Cortex of kidney (tissue), 1 donor: Measurements from ENCODE around the gene AKAP8.
"Not testable (repeated sequence)": the region's sequence is repeated elsewhere in the genome, so short reads cannot be mapped to it uniquely, and the experiment has no call there.

Source experiments
- DNase-seq: peaks from one replicate; lab custom pipeline; 2025; lab: John Stamatoyannopoulos, UW

Gene AKAP8

DNA sequence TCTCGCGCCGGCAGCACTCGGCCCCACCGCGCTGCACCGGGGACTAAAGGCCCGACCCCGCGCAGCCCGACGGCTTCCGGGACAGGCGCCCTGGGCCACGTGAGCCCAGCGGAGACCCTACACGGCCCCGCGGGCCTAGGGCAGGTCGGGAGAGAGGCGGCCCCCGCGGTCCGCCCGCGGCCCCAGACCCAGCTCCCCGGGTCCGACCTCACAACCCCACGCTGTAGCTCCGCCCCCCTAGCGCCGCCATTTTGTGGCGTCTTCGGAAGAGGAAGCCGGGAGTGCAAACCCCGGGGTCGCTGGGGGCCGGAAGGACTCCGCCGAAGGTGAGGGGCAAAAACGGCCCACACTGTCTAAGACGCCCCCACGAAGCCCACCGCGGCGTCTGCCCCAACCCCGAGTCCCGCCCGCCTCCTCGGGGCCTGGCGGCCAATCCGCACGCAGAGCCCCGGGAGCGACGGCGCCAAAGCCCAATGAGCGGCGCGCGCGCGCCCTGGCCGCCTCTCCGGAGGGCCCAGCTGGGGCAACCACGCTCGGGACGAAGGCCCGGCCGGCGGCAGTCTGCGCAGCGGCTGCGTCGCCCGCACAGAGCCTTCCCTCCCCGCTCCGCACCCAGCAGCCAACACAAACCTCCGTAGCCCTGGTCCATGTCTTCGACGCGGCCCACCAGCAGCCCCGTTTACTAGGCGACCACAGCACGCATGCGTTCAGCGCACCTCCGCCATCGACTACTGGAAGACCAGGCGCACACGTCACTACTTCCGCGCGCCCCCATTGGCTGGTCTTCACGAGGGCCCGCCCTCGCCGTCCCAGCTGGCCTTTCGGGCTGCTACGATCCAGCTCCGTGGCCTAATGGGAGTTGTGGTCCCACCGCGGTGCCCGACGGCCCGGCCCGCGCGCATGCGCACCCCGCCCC, at the start of gene AKAP8:
TSS of gene AKAP8 (minus strand) at position 705 of the 916 bp plus-strand sequence. CDS start at position 649, 56 bp downstream.
- peak; percentile 84 for DNase-seq

DNA sequence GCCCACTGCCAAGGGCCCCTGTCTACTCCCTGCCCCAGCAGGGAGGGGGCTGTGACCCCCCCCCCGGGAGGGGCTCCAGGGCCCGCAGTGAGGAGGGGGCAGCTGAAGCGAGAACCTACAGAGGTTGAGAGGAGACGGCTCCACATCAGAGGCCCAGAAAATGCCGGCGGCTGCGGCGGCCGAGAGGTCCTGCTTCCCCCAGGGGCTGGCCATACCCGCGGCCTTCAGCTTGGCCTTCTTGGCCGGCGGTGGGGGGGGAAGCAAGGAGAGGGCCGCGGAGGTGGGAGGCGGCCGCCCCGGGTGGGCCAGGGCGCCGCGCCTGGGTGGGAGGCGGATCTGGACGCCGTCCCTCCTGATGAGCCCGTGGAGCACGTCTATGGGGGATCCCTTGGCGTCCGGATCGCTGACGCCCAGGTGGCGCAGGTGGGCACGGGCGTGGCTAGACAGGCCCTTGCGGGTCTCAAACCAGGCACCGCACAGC, 48.4 kb upstream of the AKAP8 start:
- no peak for DNase-seq

DNA sequence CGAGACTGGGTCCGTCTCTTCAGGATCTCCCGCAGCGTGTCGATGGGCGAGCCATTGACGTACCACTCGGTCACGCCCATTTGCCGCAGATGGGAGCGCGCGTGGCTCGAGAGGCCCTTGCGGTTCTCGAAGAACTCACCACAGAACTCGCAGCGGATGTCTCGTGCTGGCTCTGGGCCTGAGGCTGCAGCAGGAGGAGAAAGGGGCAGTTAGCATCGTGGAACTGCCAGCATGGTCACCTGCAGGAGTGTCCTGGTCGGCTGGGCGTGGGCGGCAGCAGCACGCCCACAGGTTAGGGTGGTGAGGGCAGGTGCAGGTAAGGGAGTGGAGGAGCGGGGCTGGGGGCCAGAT, 47.7 kb upstream of the AKAP8 start:
- DNase-seq: no peak

DNA sequence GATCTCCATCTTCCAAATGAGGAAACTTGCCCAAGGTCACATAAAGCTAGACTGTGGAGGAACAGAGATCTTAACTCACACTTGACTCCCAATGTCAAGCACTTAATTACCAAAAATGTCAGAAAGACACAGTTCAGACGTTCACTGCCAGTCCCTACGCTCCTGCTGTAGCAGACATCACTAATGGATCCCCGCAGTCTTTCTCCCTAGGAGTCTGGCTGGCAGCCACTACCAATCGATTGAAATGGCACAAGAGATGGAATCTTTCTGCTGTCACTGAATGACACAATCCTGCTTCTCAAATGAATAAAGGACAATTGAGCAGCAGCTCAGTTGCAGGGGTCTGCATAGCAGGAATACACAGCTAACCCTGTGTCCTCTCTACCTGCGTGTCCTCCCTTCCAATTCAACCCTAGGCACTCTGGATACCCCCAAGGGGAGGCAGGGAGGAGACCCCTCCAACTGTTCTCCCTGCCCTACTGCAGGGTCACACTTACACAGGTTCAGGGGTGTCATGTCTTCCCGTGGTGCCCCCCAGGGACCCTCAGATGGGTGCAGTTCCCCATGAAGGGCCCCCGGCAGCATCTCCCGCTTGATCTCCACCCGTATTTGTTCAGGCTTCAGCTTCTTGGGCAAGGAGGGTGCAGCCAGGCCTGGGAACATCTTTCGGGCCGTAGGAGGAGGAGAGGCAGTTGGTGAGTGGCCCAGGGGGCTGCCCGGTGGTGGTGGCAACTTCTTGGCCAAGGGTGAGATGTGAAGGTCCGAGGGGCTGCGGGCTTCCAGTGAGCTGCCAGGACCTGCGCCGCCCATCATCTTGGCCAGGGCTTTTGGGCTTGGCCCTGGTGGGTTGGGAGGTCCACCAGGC, 47.1 kb upstream of the AKAP8 start:
- DNase-seq: no peak

- DNase-seq: no peak
Measured at GRCh38 chr19:15425321-15425950, 45.8 kb upstream of the AKAP8 start.

DNA sequence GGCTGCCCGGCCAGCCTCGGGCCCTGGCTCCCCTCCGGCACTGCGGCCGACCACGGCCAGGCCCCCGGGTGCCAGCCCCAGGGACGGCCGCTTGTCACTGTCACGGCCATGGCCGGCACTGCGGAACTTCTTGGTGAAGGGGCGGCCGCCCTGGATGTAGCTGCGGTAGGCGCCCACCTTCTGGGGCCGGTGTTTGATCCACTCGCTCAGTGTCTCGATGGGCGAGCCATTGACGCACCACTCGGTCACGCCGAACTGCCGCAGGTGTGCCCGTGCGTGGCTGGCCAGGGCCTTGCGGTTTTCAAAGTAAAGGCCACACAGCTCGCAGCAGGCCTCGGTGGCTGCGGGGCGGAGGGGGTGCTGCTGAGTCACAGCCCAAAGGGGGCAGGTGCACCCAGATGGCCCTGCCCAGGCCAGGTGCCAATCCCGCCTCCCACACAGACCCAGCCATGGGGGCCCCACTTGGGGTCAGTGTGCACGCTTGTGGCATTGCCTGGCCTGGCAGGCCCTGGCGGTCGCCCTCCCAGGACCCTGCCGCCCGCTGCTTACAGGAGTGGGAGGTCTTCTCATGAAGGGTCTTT, 45.2 kb upstream of the AKAP8 start:
- DNase-seq: no peak

DNA sequence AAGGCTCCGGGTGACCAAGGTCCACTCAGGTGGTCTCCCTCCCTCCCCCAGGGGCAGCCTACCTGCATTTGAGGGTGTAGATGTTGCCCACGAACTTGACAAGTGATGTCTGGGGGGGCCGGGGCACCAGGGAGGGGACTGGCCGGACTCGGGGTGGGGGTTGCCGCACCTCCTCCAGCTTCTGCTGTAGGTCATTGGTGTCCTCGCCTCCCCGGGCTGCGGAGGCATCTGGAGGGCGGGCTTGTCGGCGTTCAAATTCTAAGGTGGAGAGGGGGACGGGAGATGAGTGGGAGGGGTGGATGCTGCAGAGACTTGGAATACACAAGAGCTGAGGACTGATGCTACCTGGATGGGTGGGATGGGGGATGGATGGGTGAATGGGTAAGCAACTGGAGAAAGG, 44.5 kb upstream of the AKAP8 start:
- no peak for DNase-seq

GRCh38 chr19:15423130-15423529, 43.5 kb upstream of the AKAP8 start:
- DNase-seq: no peak

DNA sequence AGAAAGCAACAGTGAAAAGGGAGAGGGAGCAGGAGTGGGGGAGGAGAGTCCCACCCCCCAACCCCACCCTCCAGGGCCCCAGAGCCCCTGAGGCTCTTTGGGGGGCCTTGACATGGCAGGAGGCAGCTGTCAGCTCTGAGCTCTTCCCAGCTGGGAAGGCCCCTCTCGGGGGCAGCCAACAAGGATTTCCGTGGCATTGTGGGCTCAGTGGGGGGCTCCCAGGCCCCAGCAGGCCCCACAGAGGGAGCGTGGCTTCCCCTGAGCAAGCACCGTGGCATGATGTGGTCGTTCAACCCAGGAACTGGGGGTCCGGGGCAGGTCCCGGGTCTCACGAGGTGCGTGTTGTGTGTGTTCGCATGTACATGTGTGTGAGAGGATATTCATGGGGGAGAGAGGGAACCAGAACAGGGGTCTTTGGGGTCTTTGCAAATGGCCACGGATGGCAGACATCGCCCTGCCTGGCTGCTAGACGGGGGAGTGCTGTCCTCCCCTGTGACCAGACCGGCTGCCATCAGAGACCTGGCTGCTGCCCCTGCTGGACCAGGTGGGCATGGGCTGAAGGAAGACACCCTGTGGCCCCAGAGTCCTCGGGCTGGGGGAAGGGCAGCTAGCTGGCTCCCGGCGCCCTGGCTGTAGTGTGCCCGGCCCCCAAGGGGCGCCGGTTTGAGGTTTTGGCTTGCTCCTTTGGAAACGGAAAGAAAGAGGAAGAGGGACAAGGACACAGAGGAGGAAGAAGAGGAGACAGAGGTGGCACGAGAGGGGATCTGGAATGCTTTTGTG, 42.9 kb upstream of the AKAP8 start:
- DNase-seq: no peak

DNA sequence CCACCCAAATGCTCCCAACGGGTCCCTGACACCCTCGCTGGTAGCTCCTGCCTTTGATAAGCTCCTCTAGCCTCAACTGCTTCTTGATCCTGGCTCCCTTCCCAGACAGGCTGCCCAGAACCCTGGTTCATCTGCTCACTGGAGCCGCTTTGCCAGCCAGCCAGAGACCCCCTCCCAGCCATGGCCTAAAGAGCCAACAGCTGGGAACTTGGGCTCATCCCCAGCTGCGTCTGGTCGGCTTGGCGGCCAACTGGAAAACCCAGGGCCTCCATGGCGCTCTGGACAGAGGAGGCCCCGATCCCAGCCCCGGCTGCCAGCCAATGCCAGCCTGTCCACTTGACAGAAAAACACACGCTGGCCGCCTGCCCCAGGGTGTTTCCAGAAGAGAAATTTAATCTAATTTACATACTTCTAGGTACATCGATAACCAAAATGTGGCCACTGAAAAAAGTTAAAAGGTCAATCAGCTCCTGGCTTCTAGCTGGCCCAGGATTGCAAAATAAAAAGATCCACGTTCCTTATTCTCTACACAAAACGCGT, 42.2 kb upstream of the AKAP8 start:
- DNase-seq: no peak

- DNase-seq: no peak
Measured at GRCh38 chr19:15421136-15421695, 41.6 kb upstream of the AKAP8 start.

- no peak for DNase-seq
Measured at GRCh38 chr19:15419413-15420025, 39.9 kb upstream of the AKAP8 start.

DNA sequence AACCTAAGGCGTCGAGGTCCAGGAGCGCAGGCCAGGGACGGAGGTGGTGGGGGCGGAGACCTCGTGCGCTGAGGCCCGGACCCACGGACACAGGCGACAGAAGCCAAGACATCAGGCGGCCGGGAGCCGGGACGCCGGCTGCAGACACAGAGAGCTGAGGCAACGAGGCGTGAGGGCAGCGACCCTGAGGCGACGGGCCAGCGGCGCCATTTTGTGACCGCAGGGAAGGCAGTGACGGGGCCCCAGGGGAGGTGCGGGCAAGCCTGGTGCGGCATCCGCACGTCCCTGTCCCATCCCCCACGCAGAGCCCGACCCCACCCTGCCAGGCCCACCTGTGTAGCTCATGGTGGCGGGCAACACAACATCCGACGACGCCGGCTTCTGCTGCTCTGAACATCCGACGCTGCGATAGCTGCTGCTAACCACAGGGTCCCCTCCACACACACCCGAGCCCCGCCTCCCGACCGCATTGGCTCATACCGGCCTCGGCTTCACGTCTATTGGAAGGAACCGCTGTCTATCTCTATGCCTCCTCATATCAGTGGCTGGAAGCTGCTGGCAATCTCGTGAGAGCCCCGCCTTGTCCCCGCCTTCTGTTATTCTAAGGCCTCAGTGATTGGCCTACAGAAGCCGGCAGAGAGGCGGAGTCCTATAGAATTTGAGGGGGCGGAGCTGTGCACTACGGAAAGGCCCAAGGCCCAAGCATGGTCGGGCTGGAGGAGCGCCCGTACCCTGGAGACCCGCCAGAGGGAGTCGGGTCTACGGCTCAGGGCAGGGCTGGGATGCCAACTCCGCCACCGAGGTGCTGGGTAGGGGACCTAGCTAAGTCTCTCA, 39.2 kb upstream of the AKAP8 start, which contains the start of gene AKAP8L:
TSS of gene AKAP8L (minus strand) at position 410 of the 834 bp plus-strand sequence. CDS start at position 345, 65 bp downstream.
- peak; percentile 44 for DNase-seq

DNA sequence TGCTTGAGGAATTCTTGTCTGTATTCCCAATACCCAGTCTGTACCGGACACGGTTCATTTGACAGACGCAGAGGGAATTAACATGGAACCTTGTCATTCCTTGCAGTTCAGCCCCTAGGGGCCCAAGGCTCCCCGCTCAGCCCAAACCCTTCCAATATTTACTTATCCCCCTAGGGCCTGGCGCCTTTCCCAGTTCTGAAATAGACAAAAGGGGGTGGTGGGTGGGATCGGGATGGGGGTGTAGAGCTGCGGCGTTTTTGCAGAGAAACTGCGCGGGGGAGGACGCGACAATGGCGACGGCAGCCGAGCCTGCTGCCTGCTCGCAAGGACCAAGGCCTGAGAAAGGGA, 38.6 kb upstream of the AKAP8 start:
- no peak for DNase-seq

DNA sequence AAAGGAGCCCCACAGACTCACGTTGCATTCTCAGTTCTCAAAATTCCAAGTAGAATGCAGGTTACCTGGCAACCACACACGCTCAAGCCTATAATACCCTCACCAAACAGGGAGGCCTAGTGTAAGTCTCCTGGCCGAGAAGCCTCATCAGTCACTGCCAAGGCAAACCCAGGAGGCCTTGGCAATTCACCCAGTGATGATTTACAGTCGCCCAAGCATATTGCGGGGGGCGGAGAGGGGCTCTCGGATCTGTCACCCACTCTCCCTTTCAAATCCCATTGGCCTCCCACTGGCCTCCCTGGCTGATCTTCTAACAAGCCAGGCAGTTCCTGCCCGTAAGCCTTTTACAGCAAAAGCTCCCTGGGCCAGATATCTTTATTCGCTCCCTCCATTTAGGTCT, 38.1 kb upstream of the AKAP8 start:
- no peak for DNase-seq

GRCh38 chr19:15412832-15413231, 33.2 kb upstream of the AKAP8 start:
- no peak for DNase-seq

DNA sequence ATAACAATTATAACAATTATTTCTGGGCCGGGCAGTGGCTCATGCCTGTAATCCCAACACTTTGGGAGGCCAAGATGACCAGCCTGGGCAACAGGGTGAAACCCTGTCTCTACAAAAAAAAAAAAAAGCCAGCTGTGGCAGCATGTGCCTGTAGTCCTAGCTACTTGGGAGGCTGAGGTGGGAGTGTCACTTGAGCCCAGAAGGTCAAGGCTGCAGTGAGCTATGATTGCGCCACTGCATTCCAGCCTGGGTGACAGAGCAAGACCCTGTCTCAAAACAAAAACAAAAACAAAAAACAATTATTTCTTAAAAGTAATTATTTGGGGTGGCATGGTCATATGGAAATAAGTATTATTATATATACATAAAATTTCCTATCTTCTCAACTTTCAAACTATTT, 31.8 kb upstream of the AKAP8 start:
- DNase-seq: not testable (repeated sequence)

DNA sequence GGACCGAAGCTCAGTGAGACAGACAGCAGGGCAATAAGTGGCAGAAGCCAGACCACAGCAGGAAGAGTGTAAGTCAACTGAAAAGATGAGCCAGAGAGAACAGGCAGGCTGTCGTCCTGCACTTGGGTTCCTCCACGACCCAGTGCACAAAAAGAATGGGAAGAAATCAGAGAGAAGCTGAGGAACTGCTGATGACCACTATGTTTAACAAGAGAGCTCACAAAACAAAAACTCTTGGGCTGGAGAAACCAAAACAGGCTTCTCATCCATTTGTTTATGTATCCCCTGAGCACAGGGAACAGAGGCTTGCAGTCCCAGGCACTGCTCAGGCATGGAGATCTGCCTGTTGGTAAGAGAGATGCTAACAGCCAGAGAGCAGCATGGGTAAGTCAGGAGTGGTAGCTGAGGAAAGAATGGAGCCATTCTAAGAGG, 25.2 kb upstream of the AKAP8 start:
- DNase-seq: no peak
